ENCODE results near the gene HTRA3.

- TF ChIP-seq ZNF331 (CRISPR knock-in tag; IDR thresholded peaks at IDR 0.05; ENCODE audit: low read depth) (no peak), CTCF (conservative IDR thresholded peaks at IDR 0.05; ENCODE audit: low read depth in 2 of 2) (no peak), CREB1 (CRISPR knock-in tag; IDR thresholded peaks at IDR 0.05; ENCODE audit: low read depth) (no peak), EZH2phosphoT487 (IDR thresholded peaks at IDR 0.05; ENCODE audit: unreplicated experiment) (no peak), POLR2AphosphoS5 (IDR thresholded peaks at IDR 0.05; ENCODE audit: low read depth) (no peak), EZH2 (IDR thresholded peaks at IDR 0.05; ENCODE audit: low read depth, unreplicated experiment) (no peak), STAT1 (IDR thresholded peaks at IDR 0.05; ENCODE audit: unreplicated experiment) (no peak), REST (IDR thresholded peaks at IDR 0.05; ENCODE audit: unreplicated experiment) (no peak)
Observed at GRCh38 chr4:8257854-8258253, 11.7 kb upstream of the HTRA3 start.
